HG02623 (cell line): ENCODE measurements around the gene PDLIM7.
A peak's percentile ranks its signal among the peaks of the same experiment; 100 is the strongest.
"Not testable (repeated sequence)": the region's sequence is repeated elsewhere in the genome, so short reads cannot be mapped to it uniquely, and the experiment has no call there.

Source experiments
- ATAC-seq: cut with Tn5 transposase; IDR thresholded peaks from one replicate; pipeline ENCODE4 v1.9.1; 2021; ENCODE audit warnings: moderate library complexity; ENCODE audit not compliant: unreplicated experiment

PDLIM7 gene

GRCh38 chr5:177497292-177498012 is at the start of gene PDLIM7:
TSS of gene PDLIM7 (minus strand) at chr5:177497604. CDS start at chr5:177496512, 1,092 bp downstream.
- ATAC-seq: peak; percentile 70

- no peak for ATAC-seq
Measured at GRCh38 chr5:177546258-177546741, 48.9 kb upstream of the PDLIM7 start.

- ATAC-seq: no peak
Measured at GRCh38 chr5:177545487-177546257, 48.3 kb upstream of the PDLIM7 start.

GRCh38 chr5:177542816-177543465 is 45.5 kb upstream of the PDLIM7 start:
- ATAC-seq: no peak

GRCh38 chr5:177540438-177540837 is 43.0 kb upstream of the PDLIM7 start:
- no peak for ATAC-seq

GRCh38 chr5:177539411-177539810 is 42.0 kb upstream of the PDLIM7 start:
- no peak for ATAC-seq

- ATAC-seq: no peak
Measured at GRCh38 chr5:177538876-177539275, 41.5 kb upstream of the PDLIM7 start.

GRCh38 chr5:177537389-177538361 is 40.3 kb upstream of the PDLIM7 start:
- no peak for ATAC-seq

- ATAC-seq: no peak
Measured at GRCh38 chr5:177536386-177536785, 39.0 kb upstream of the PDLIM7 start.

GRCh38 chr5:177535125-177535524 is 37.7 kb upstream of the PDLIM7 start:
- no peak for ATAC-seq

- not testable (repeated sequence) for ATAC-seq
Measured at GRCh38 chr5:177534433-177534832, 37.0 kb upstream of the PDLIM7 start.

- ATAC-seq: no peak
Measured at GRCh38 chr5:177531209-177531940, 34.0 kb upstream of the PDLIM7 start.

- no peak for ATAC-seq
Measured at GRCh38 chr5:177530638-177531037, 33.2 kb upstream of the PDLIM7 start.

GRCh38 chr5:177529247-177530203 is 32.1 kb upstream of the PDLIM7 start:
- no peak for ATAC-seq

- no peak for ATAC-seq
Measured at GRCh38 chr5:177528631-177529030, 31.2 kb upstream of the PDLIM7 start.

GRCh38 chr5:177527595-177527994 is 30.2 kb upstream of the PDLIM7 start:
- ATAC-seq: no peak

- ATAC-seq: no peak
Measured at GRCh38 chr5:177526791-177527190, 29.4 kb upstream of the PDLIM7 start.

- no peak for ATAC-seq
Measured at GRCh38 chr5:177526191-177526590, 28.8 kb upstream of the PDLIM7 start.
